ENCODE data around the gene HSPA1L. TPM values are rescaled to one million over a fixed set of nuclear protein-coding genes. Genes with fewer than 3 reads are reported as not detected.

HSPA1L gene
- total RNA-seq, 4 donors from 2014 or later, result 0.88 to 1.7 (median 1.5) TPM; not detected in 1

- Histone ChIP-seq H3K4me1 (peaks cover 0 to 37% (median 4%) of the 10 kb centered on the region in 4 donors), H3K27ac (no peak overlapping the region), H3K27me3 (no peaks in the 10 kb centered on the region), H3K4me3 (no peak overlapping the region), H3K36me3 (no peaks in the 10 kb centered on the region), H3K9me3 (no peaks in the 10 kb centered on the region)
- TF ChIP-seq, protein P1, sequence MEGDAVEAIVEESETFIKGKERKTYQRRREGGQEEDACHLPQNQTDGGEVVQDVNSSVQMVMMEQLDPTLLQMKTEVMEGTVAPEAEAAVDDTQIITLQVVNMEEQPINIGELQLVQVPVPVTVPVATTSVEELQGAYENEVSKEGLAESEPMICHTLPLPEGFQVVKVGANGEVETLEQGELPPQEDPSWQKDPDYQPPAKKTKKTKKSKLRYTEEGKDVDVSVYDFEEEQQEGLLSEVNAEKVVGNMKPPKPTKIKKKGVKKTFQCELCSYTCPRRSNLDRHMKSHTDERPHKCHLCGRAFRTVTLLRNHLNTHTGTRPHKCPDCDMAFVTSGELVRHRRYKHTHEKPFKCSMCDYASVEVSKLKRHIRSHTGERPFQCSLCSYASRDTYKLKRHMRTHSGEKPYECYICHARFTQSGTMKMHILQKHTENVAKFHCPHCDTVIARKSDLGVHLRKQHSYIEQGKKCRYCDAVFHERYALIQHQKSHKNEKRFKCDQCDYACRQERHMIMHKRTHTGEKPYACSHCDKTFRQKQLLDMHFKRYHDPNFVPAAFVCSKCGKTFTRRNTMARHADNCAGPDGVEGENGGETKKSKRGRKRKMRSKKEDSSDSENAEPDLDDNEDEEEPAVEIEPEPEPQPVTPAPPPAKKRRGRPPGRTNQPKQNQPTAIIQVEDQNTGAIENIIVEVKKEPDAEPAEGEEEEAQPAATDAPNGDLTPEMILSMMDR (IDR thresholded peaks at IDR 0.05), result no peak
- DNase-seq, result no peak
Measured at GRCh38 chr6:31771992-31772358, 43.1 kb downstream of the HSPA1L start.

DNA sequence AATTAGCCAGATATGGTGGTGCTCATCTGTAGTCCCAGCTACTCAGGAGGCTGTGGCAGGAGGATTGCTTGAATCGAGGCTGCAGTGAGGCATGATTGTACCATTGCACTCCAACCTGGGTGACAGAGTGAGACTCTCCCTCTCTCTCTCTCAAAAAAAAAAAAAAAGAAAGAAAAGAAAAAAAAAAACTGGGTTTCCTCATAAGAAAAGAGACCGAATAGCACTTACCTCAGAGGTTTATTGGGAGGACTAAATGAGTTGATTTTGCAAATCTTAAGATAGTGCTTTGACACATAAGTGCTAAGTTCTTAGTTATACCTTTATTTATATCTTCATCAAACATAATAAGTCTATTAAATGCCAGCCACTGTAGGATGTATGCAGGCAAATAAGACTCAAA is 44.2 kb downstream of the HSPA1L start:
- Histone ChIP-seq H3K4me3 (no peak overlapping the region), H3K27ac (no peak overlapping the region), H3K9me3 (no peaks in the 10 kb centered on the region), H3K36me3 (no peaks in the 10 kb centered on the region), H3K4me1 (peaks cover 0 to 25% (median 1%) of the 10 kb centered on the region in 4 donors), H3K27me3 (no peaks in the 10 kb centered on the region)
- no peak for DNase-seq
- no peak for TF ChIP-seq POLR2A (IDR thresholded peaks at IDR 0.05)
- TF ChIP-seq, protein P1 (IDR thresholded peaks at IDR 0.05), result no peak

GRCh38 chr6:31769684-31770371 is 45.3 kb downstream of the HSPA1L start:
- H3K36me3 ChIP-seq, result no peaks in the 10 kb centered on the region
- peak overlapping the region in 3 of 4 donors; percentile 22 to 65 (median 36) for H3K27ac ChIP-seq
- H3K27me3 ChIP-seq, result no peaks in the 10 kb centered on the region
- H3K9me3 ChIP-seq, result no peaks in the 10 kb centered on the region
- DNase-seq, result peak; percentile 79 to 94 (median 92)
- TF ChIP-seq, protein P1 (IDR thresholded peaks at IDR 0.05), result peak; percentile 67 to 93 (median 84)
- no peak for TF ChIP-seq POLR2A (IDR thresholded peaks at IDR 0.05)
- H3K4me3 ChIP-seq, result no peak overlapping the region
- peaks cover 0 to 19% (median 1%) of the 10 kb centered on the region in 4 donors for H3K4me1 ChIP-seq

DNA sequence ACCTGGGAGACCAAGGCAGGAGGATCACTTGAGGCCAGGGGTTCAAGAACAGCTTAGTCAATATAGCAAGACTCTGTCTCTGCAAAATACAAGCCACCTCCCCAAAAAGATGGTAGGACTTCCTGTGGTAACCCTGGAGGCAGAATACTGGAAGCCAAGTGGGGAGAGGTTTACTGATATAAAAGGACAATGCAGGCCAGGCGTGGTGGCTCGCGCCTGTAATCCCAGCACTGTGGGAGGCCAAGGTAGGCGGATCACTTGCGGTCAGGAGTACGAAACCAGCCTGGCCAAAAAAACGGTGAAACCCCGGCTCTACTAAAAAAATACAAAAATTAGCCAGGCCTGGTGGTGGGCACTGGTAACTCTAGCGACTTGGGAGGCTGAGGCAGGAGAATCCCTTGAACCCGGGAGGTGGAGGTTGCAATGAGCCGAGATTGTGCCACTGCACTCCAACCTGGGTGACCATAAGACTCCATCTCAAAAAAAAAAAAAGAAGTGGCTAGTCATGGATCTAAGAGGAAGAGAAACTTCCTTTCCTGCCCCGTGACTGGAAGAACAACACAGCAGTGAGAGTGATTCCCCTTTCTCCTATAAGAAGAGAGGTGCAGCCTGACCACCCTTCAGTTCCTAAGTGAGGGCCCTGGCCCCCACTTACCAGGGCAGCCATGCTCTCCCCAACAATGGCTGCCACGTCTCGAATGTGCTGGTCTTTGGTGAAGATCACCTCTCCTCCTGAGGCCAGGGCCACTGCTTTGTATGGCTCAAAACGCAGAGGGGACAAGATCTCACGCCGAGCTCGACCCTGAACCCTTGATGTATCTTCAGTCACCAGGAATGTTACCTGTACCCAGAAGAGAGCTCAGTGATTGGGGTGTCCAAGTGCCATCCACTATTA is 46.5 kb downstream of the HSPA1L start:
- H3K9me3 ChIP-seq, result no peaks in the 10 kb centered on the region
- TF ChIP-seq, protein P1 (IDR thresholded peaks at IDR 0.05), result no peak
- no peak for TF ChIP-seq POLR2A (IDR thresholded peaks at IDR 0.05)
- no peak overlapping the region for H3K27ac ChIP-seq
- peaks cover 0 to 19% (median 1%) of the 10 kb centered on the region in 4 donors for H3K4me1 ChIP-seq
- DNase-seq, result no peak
- H3K4me3 ChIP-seq, result no peak overlapping the region
- H3K27me3 ChIP-seq, result no peaks in the 10 kb centered on the region
- no peaks in the 10 kb centered on the region for H3K36me3 ChIP-seq

GRCh38 chr6:31767096-31767645 is 47.9 kb downstream of the HSPA1L start:
- H3K36me3 ChIP-seq, result no peaks in the 10 kb centered on the region
- H3K27ac ChIP-seq, result no peak overlapping the region
- no peak for TF ChIP-seq POLR2A (IDR thresholded peaks at IDR 0.05)
- TF ChIP-seq, protein P1 (IDR thresholded peaks at IDR 0.05), result no peak
- H3K4me3 ChIP-seq, result no peak overlapping the region
- H3K9me3 ChIP-seq, result no peaks in the 10 kb centered on the region
- no peak for DNase-seq
- H3K4me1 ChIP-seq, result peaks cover 0 to 15% (median 0%) of the 10 kb centered on the region in 4 donors
- no peaks in the 10 kb centered on the region for H3K27me3 ChIP-seq
